ENCODE data around the gene LURAP1L.

Gene LURAP1L

GRCh38 chr9:12775679-12776512 lies 1.1 kb downstream of the LURAP1L start:
- Histone ChIP-seq H3K9me3 (no peaks in the 10 kb centered on the region), H3K36me3 (no peaks in the 10 kb centered on the region), H3K27me3 (peaks cover 48% of the 10 kb centered on the region), H3K4me1 (ENCODE audit: control insufficient read depth in 1 of 2, insufficient read depth in 1 of 2, low read depth in 1 of 2, low read length in 1 of 2) (peaks cover 0 to 5% of the 10 kb centered on the region in 2 experiments), H3K27ac (no peak overlapping the region), H3K4me3 (ENCODE audit: low read depth in 1 of 2, low read length in 1 of 2) (peak overlapping the region in 1 of 2 experiments; percentile 37)
- no peak for TF ChIP-seq CTCF (IDR thresholded peaks at IDR 0.05)

- no peaks in the 10 kb centered on the region for H3K36me3 ChIP-seq
Observed at GRCh38 chr9:12776513-12777055, 1.8 kb downstream of the LURAP1L start.

GRCh38 chr9:12777121-12778022 lies 2.6 kb downstream of the LURAP1L start:
- Histone ChIP-seq H3K27me3 (peaks cover 48% of the 10 kb centered on the region), H3K36me3 (no peaks in the 10 kb centered on the region), H3K9me3 (no peaks in the 10 kb centered on the region), H3K27ac (no peak overlapping the region), H3K4me3 (ENCODE audit: low read depth in 1 of 2, low read length in 1 of 2) (no peak overlapping the region), H3K4me1 (ENCODE audit: control insufficient read depth in 1 of 2, insufficient read depth in 1 of 2, low read depth in 1 of 2, low read length in 1 of 2) (peaks cover 0 to 5% of the 10 kb centered on the region in 2 experiments)
- TF ChIP-seq CTCF (IDR thresholded peaks at IDR 0.05): no peak

More at GRCh38 chr9:12776513-12777055, 1.8 kb downstream of the LURAP1L start:
- TF ChIP-seq CTCF (IDR thresholded peaks at IDR 0.05): no peak
- peaks cover 48% of the 10 kb centered on the region for H3K27me3 ChIP-seq
- peaks cover 0 to 5% of the 10 kb centered on the region in 2 experiments for H3K4me1 ChIP-seq (ENCODE audit: control insufficient read depth in 1 of 2, insufficient read depth in 1 of 2, low read depth in 1 of 2, low read length in 1 of 2)
- peak overlapping the region in 1 of 2 experiments; percentile 37 for H3K4me3 ChIP-seq (ENCODE audit: low read depth in 1 of 2, low read length in 1 of 2)
- H3K9me3 ChIP-seq: no peaks in the 10 kb centered on the region
- no peak overlapping the region for H3K27ac ChIP-seq

- no peaks in the 10 kb centered on the region for H3K9me3 ChIP-seq
- no peak for TF ChIP-seq CTCF (IDR thresholded peaks at IDR 0.05)
- no peak overlapping the region for H3K27ac ChIP-seq
- no peaks in the 10 kb centered on the region for H3K36me3 ChIP-seq
- peaks cover 47% of the 10 kb centered on the region for H3K27me3 ChIP-seq
- no peak overlapping the region for H3K4me3 ChIP-seq (ENCODE audit: low read depth in 1 of 2, low read length in 1 of 2)
- H3K4me1 ChIP-seq (ENCODE audit: control insufficient read depth in 1 of 2, insufficient read depth in 1 of 2, low read depth in 1 of 2, low read length in 1 of 2): peaks cover 0 to 5% of the 10 kb centered on the region in 2 experiments
Observed at GRCh38 chr9:12778389-12778788, 3.6 kb downstream of the LURAP1L start.

GRCh38 chr9:12781226-12781733 lies 6.5 kb downstream of the LURAP1L start:
- Histone ChIP-seq H3K4me3 (ENCODE audit: low read depth in 1 of 2, low read length in 1 of 2) (no peak overlapping the region), H3K36me3 (no peaks in the 10 kb centered on the region), H3K27ac (no peak overlapping the region), H3K27me3 (peaks cover 18% of the 10 kb centered on the region), H3K9me3 (no peaks in the 10 kb centered on the region), H3K4me1 (ENCODE audit: control insufficient read depth in 1 of 2, insufficient read depth in 1 of 2, low read depth in 1 of 2, low read length in 1 of 2) (no peaks in the 10 kb centered on the region)
- no peak for TF ChIP-seq CTCF (IDR thresholded peaks at IDR 0.05)
